Measurements from ENCODE around the gene HIGD1B.

DNA sequence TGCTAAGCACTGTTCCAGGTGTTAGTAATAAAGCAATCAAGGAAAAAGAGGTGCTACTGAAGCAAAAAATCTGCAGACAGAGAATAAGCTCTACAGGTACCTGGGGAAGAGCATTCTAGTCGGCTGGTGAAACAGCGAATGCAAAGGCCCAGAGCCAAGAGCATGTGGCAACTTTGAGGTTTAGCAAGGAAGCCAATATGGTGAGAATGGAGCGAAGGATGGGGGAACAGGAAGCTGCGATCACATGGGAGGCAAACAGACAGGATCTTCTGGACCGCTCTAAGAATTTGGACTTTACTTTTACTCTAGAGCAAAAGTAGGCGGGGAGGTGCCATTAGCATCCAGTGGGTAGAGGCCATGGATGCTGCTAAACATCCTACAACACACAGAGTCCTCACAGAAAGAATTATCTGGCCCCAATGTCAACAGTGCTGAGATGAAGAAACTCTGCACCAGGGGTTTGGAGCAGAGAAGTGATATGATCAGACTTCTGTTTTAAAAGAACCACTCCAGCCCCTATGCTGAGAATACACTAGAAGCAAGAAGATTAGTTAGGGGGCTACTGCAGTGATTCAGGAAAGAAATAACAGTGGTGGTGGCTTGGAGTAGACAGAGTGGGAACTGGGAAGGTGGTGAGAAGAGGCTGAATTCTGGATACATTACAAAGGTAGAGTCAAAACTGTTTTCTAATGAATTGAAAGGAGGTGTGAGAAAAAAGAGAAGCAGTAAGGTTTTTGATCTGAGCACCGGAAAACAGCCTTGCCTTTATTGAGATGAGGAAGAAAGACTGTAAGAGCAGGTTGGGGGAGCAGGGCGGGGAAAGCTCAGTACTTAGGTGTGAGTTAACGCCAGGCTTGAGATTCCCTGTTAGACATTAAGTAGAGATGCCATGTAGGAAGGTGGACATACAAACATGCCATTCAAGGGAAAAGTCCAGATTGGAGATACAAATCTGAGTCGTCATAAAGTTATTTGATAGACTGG, 40.6 kb downstream of the HIGD1B start:
- TF ChIP-seq EZH2 (IDR thresholded peaks at IDR 0.05) (no peak), POLR2AphosphoS5 (IDR thresholded peaks at IDR 0.05; ENCODE audit: borderline replicate concordance, low read depth, low read length) (no peak), FOXP2 (optimal IDR thresholded peaks at IDR 0.05; ENCODE audit: control extremely low read depth, extremely low read length, insufficient read depth) (no peak)
